ENCODE results near the gene PTPN7.

Gene PTPN7

GRCh38 chr1:202107801-202108731, 52.3 kb downstream of the PTPN7 start:
- no peak overlapping the region for H3K27ac ChIP-seq (ENCODE audit: extremely low read depth, low read depth, low read length)
- CTCF ChIA-PET: interaction anchor here (0.5 to 2.9 kb wide), 9 partner anchors 11 to 109 kb away, joined by 3 to 15 read pairs (median 5); partner anchors contain the start of gene ELF3

GRCh38 chr1:202107321-202107761, 53.1 kb downstream of the PTPN7 start:
- no peaks in the 10 kb centered on the region for H3K9me3 ChIP-seq (ENCODE audit: control insufficient read depth, insufficient read depth, low read depth, low read length)
- no peak overlapping the region for H3K27ac ChIP-seq (ENCODE audit: extremely low read depth, low read depth, low read length)
- no peak overlapping the region for H3K4me3 ChIP-seq (ENCODE audit: low read depth, low read length)
- H3K4me1 ChIP-seq (ENCODE audit: control insufficient read depth, insufficient read depth, low read length): peaks cover 9% of the 10 kb centered on the region
- ChIA-PET CTCF (interaction anchor here (1.0 to 2.9 kb wide), 5 partner anchors 10 to 108 kb away, joined by 3 to 15 read pairs (median 5); no protein-coding TSS in a partner anchor), POLR2A (interaction anchor here (0.5 to 1.0 kb wide), 2 partner anchors 97 to 239 kb away, joined by 3 read pairs; partner anchors contain the start of gene ELF3)
- H3K36me3 ChIP-seq (ENCODE audit: control insufficient read depth in 2 of 2, insufficient read depth in 1 of 2, low read length in 2 of 2): no peaks in the 10 kb centered on the region
- TF ChIP-seq ZNF335 (tag by site-specific recombination; conservative IDR thresholded peaks at IDR 0.05) (0 out of 2 replicates have a peak, but pooled peaks have one; percentile 4), ZNF48 (tag by site-specific recombination; IDR thresholded peaks at IDR 0.05) (no peak), KLF1 (tag by site-specific recombination; IDR thresholded peaks at IDR 0.05) (peak; percentile 32; the same call in 1 of the 2 replicates), GLIS2 (tag by site-specific recombination; IDR thresholded peaks at IDR 0.05) (0 out of 2 replicates have a peak, but pooled peaks have one; percentile 13), ZNF792 (tag by site-specific recombination; IDR thresholded peaks at IDR 0.05) (no peak), EGR2 (tag by site-specific recombination; IDR thresholded peaks at IDR 0.05; ENCODE audit: low read depth) (peak; percentile 52; the same call in 1 of the 2 replicates), ZFHX2 (tag by site-specific recombination; conservative IDR thresholded peaks at IDR 0.05) (peak; percentile 79), ZIC2 (tag by site-specific recombination; IDR thresholded peaks at IDR 0.05) (peak; percentile 93), ZSCAN16 (tag by site-specific recombination; IDR thresholded peaks at IDR 0.05) (no peak), SCRT2 (tag by site-specific recombination; IDR thresholded peaks at IDR 0.05) (peak; percentile 80), GLIS1 (tag by site-specific recombination; IDR thresholded peaks at IDR 0.05) (peak; percentile 70)

More at GRCh38 chr1:202107801-202108731, 52.3 kb downstream of the PTPN7 start:
- peaks cover 9% of the 10 kb centered on the region for H3K4me1 ChIP-seq (ENCODE audit: control insufficient read depth, insufficient read depth, low read length)
- no peaks in the 10 kb centered on the region for H3K9me3 ChIP-seq (ENCODE audit: control insufficient read depth, insufficient read depth, low read depth, low read length)
- no peak overlapping the region for H3K4me3 ChIP-seq (ENCODE audit: low read depth, low read length)
- TF ChIP-seq SCRT2 (tag by site-specific recombination; IDR thresholded peaks at IDR 0.05) (peak; percentile 97), ZIC2 (tag by site-specific recombination; IDR thresholded peaks at IDR 0.05) (peak; percentile 66), ZNF548 (tag by site-specific recombination; IDR thresholded peaks at IDR 0.05) (no peak), ZBTB48 (tag by site-specific recombination; IDR thresholded peaks at IDR 0.05) (0 out of 2 replicates have a peak, but pooled peaks have one; percentile 16), GLIS1 (tag by site-specific recombination; IDR thresholded peaks at IDR 0.05) (0 out of 2 replicates have a peak, but pooled peaks have one; percentile 7), ZNF335 (tag by site-specific recombination; conservative IDR thresholded peaks at IDR 0.05) (0 out of 2 replicates have a peak, but pooled peaks have one; percentile 7), KLF1 (tag by site-specific recombination; IDR thresholded peaks at IDR 0.05) (peak; percentile 35), ZNF664 (tag by site-specific recombination; IDR thresholded peaks at IDR 0.05) (no peak), SCRT1 (tag by site-specific recombination; IDR thresholded peaks at IDR 0.05; ENCODE audit: borderline replicate concordance) (peak; percentile 98)
- POLR2A ChIA-PET: interaction anchor here (0.7 kb wide), 1 partner anchor 73 kb away, joined by 4 read pairs; no protein-coding TSS in a partner anchor
- no peaks in the 10 kb centered on the region for H3K36me3 ChIP-seq (ENCODE audit: control insufficient read depth in 2 of 2, insufficient read depth in 1 of 2, low read length in 2 of 2)

DNA sequence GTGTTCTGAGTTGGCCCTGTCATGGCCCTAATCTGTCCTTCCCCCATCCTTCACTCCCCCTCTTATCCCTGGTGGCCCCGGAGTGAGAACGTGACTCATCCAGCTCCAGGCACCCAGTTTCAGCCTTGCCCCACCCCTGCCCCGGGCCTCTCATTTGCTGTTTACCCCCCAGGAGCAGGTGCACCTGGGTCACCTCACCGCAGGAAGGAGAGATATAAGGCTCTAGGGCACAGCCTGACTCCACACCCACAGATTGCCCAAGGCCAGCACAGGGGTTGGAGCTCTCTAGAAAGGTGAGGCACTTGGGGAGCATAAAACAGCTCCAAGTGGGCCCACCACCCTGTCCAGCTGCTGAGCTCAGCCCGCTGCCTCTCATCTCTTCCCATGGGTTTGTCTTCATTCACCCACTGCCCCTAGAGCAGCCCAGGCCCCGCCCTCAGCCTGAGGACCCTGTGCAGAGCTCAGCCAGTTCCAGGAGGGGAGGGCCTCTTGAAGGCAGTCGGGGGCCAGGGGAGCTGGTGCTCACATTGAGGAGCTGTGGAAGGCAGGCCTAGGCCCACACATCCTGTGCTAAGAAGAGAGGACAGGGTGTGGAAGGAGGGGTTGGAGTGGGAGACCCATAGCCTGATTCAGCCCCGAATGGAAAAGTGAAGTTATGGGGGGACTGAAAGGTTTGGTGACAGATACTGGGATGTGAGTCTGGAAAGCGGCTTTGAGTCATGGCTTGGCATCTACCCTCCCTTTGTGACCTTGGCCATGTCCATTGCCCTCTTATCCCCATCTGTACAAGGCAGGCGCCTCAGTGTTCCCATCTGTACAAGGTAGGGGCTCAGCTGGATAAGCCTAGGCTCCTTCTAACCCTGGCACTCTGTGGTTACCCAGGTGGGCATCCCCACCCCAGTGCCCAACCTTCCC, 53.8 kb downstream of the PTPN7 start:
- Histone ChIP-seq H3K4me1 (ENCODE audit: control insufficient read depth, insufficient read depth, low read length) (peaks cover 9% of the 10 kb centered on the region), H3K9me3 (ENCODE audit: control insufficient read depth, insufficient read depth, low read depth, low read length) (no peaks in the 10 kb centered on the region), H3K27ac (ENCODE audit: extremely low read depth, low read depth, low read length) (no peak overlapping the region; the same call in 1 of the 2 replicates), H3K4me3 (ENCODE audit: low read depth, low read length) (no peak overlapping the region), H3K36me3 (ENCODE audit: control insufficient read depth in 2 of 2, insufficient read depth in 1 of 2, low read length in 2 of 2) (no peaks in the 10 kb centered on the region)
- ChIA-PET CTCF (interaction anchor here (0.8 to 2.9 kb wide), 10 partner anchors 11 to 107 kb away, joined by 3 to 15 read pairs (median 4); no protein-coding TSS in a partner anchor), POLR2A (interaction anchor here (0.5 to 2.0 kb wide), 9 partner anchors 13 to 238 kb away, joined by 3 to 11 read pairs (median 5); partner anchors contain the start of gene ELF3)
- no peak for TF ChIP-seq ZNF768 (tag by site-specific recombination; IDR thresholded peaks at IDR 0.05)
- no peak for TF ChIP-seq ZNF514 (tag by site-specific recombination; IDR thresholded peaks at IDR 0.05)
- no peak for TF ChIP-seq ZBTB48 (tag by site-specific recombination; IDR thresholded peaks at IDR 0.05)
- TF ChIP-seq, protein P1, sequence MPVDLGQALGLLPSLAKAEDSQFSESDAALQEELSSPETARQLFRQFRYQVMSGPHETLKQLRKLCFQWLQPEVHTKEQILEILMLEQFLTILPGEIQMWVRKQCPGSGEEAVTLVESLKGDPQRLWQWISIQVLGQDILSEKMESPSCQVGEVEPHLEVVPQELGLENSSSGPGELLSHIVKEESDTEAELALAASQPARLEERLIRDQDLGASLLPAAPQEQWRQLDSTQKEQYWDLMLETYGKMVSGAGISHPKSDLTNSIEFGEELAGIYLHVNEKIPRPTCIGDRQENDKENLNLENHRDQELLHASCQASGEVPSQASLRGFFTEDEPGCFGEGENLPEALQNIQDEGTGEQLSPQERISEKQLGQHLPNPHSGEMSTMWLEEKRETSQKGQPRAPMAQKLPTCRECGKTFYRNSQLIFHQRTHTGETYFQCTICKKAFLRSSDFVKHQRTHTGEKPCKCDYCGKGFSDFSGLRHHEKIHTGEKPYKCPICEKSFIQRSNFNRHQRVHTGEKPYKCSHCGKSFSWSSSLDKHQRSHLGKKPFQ (tag by site-specific recombination; IDR thresholded peaks at IDR 0.05): no peak
- TF ChIP-seq SETDB1 (IDR thresholded peaks at IDR 0.05; ENCODE audit: insufficient read length, low read length): no peak
- TF ChIP-seq ZNF707 (tag by site-specific recombination; IDR thresholded peaks at IDR 0.05): no peak
- TF ChIP-seq ZBTB10 (tag by site-specific recombination; IDR thresholded peaks at IDR 0.05): no peak
- TF ChIP-seq OVOL3 (tag by site-specific recombination; IDR thresholded peaks at IDR 0.05): no peak
- TF ChIP-seq GLIS1 (tag by site-specific recombination; IDR thresholded peaks at IDR 0.05): peak; percentile 91

Data from HEK293 (cell line).